OCI-LY7 (cell line): ENCODE measurements around the gene TNFRSF12A.

ENCODE experiments used
- CTCF ChIP-seq: fragments of 200-600 bp; sonication (generic); conservative IDR thresholded peaks from 2 replicates; pipeline ENCODE4 v1.5.1; 2014; ENCODE audit warnings: mild to moderate bottlenecking, antibody characterized with exemption, low read length, moderate library complexity, mixed read lengths
- EZH2phosphoT487 ChIP-seq: fragments of 200-600 bp; sonication (generic); IDR thresholded peaks from 2 replicates; pipeline ENCODE4 v1.6.1; 2018; ENCODE audit warnings: low read depth, borderline replicate concordance, mild to moderate bottlenecking, mixed run types, antibody characterized with exemption, low read length, moderate library complexity, mixed read lengths

- TF ChIP-seq CTCF (no peak), EZH2phosphoT487 (no peak)
These were observed 42.4 kb downstream of the TNFRSF12A start for GRCh38 chr16:3062553-3062952.
